Lower leg skin (tissue), 4 donors: ENCODE measurements around the gene COL21A1. TPM values are rescaled to one million over a fixed set of nuclear protein-coding genes. Genes with fewer than 3 reads are reported as not detected.

Source experiments
- DNase-seq, 2 donors: peaks; one replicate each; pipeline ENCODE4 v3.0.0-alpha.2; 2019; ENCODE audit warnings: low spot score in 2 of 2
- H3K4me3 ChIP-seq: fragments of 200-600 bp; sonication (generic); 2 replicates; pipeline ENCODE4 v1.5.1; 2017; ENCODE audit warnings: mild to moderate bottlenecking, low read depth; ENCODE audit not compliant: poor library complexity, severe bottlenecking
- CTCF ChIP-seq, 3 donors: fragments of 450-650 bp; IDR thresholded peaks; one replicate each; pipeline ENCODE4 v1.5.1; 2016; ENCODE audit warnings: antibody characterized with exemption in 3 of 3, mild to moderate bottlenecking in 3 of 3, moderate library complexity in 2 of 3
- POLR2A ChIP-seq, 2 donors: fragments of 450-650 bp; IDR thresholded peaks; one replicate each; pipeline ENCODE4 v1.6.1; 2016 to 2017; ENCODE audit warnings: antibody characterized with exemption in 2 of 2, mild to moderate bottlenecking in 1 of 2, moderate library complexity in 1 of 2
- WGBS, 2 donors: methylation state at CpG; one replicate each; pipeline ENCODE4 v1.1.5; 2018; 5-methylcytosine and 5-hydroxymethylcytosine counted together
- intact Hi-C: fragments of 100-400 bp; cut with DNase I; formaldehyde crosslinking; loops from one replicate; pipeline ENCODE4 v1.15.0; 2023; ENCODE audit warnings: low total_unique reads
- total RNA-seq, 4 donors: library from RNA; depleted of rRNA; stranded (reverse); fragments of >200 nt; gene quantifications; one replicate each; pipeline ENCODE4 v1.1.0, GENCODE V29; 2016

COL21A1 gene
- 1 to 10 TPM; 1.9 to 8.3 (median 5.4) TPM for total RNA-seq

DNA sequence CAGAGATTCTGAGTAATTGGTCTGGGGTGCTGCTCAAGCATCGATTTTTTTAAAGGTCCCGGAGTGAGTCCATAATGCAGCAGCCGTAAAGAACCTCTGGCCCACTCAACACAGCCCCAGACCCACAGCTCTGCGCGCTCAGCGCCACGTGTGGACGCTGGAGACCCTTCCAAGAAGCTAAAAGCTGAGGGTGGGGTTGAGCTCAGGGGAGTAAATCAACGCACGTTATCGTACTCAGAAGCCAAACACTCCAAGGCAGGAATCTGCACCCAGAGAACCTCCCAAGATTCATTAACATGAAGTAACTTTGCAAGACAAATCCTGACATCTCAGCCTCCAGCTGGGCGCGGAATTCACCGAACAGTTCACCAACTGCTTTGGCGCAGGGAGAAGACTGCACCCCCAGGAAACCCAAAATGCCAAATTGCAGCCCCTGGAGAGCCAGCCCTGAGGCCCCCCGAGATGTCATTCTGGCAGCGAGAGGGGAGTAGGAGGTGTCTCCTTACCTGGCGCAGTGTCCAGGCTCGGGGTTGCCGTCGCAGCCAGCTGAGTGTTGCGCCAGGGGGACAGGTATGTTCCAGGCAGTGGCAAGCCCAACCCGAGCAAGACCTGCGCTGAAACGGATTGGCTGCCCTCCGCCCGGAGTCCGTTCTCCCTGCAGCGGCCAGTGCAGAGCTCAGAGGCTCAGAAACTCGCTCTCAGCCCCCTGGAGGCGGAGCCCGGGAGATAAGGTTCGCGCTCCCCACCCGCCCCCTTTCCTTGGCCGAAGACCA is at the start of gene COL21A1:
COL21A1 (minus strand) TSS at position 700 of the 773 bp plus-strand sequence. CDS start 64,962 bp downstream, outside the sequence.
- no peak for TF ChIP-seq POLR2A (IDR thresholded peaks at IDR 0.05)
- no peak for TF ChIP-seq CTCF (IDR thresholded peaks at IDR 0.05)
- peak; percentile 25 to 86 for DNase-seq
- H3K4me3 ChIP-seq, result peak within 1 kb of the TSS; percentile 28
- intact Hi-C loops, result no loop called here
- WGBS, 2 donors, result 6 to 7% methylated on average over 32 to 34 of the region's 36 CpGs

DNA sequence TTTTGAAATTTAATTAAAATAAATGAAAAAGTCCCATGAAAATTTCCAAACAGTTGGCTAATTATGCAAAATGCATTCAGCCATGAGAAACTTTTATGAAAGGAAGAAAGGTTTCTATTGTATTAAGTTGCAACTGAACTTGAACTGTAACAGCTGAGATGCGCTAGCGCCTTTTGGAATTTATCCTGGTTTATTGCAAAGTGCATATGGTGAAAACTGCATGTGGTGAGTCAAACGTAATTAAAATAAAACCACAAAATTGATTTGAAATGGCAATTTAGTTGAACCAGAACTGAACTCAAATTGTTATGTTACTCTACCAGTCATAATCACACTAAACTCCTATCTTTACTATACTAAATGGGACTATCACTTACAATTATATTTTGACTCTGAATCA is 46.4 kb upstream of the COL21A1 start:
- 59 to 76% methylated on average over 3 of the region's 3 CpGs for WGBS, 2 donors
- intact Hi-C loops, result loop anchor here (5.0 kb wide), 1 partner anchor 311 kb away; no protein-coding TSS in a partner anchor
- DNase-seq, result no peak
- TF ChIP-seq CTCF (IDR thresholded peaks at IDR 0.05), result no peak
- TF ChIP-seq POLR2A (IDR thresholded peaks at IDR 0.05), result no peak
- no peak overlapping the region for H3K4me3 ChIP-seq

DNA sequence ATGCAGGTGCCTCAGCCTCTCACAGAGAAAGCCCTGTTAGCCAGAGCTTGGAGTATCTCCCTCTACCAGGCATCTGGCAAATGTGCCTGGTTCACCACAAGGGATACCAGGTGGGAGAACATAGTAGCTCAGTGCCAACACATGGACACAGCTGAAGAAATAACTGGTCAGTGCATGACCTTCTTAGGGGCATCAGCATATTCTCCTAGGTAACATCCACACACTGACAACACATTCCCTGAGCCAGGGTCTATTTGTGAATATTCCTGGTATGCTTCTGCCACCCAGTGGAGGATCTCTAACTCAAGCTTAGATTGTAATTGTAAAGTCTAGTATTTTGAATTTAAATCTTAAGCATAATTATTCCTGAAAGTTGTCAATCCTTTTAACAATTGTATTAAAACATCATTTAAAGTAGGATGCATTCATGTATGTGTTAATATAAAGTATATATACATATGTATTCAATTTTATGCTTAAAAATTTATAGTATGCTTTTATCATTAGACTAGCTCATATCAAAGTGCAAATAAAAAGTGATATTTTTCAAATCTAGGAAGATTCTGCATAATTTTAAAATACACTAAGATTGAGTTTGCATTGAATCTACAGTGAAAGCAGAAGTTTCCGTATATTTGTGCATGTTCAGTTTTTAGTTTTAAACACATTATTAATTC is 45.3 kb upstream of the COL21A1 start:
- TF ChIP-seq CTCF (IDR thresholded peaks at IDR 0.05) (peak in 1 of 3 donors; percentile 39), POLR2A (IDR thresholded peaks at IDR 0.05) (no peak)
- intact Hi-C loops, result loop anchor here (5.0 kb wide), 1 partner anchor 310 kb away; no protein-coding TSS in a partner anchor
- no peak overlapping the region for H3K4me3 ChIP-seq
- WGBS, 2 donors, result 71 to 72% methylated on average over 1 of the region's 1 CpG
- no peak for DNase-seq

DNA sequence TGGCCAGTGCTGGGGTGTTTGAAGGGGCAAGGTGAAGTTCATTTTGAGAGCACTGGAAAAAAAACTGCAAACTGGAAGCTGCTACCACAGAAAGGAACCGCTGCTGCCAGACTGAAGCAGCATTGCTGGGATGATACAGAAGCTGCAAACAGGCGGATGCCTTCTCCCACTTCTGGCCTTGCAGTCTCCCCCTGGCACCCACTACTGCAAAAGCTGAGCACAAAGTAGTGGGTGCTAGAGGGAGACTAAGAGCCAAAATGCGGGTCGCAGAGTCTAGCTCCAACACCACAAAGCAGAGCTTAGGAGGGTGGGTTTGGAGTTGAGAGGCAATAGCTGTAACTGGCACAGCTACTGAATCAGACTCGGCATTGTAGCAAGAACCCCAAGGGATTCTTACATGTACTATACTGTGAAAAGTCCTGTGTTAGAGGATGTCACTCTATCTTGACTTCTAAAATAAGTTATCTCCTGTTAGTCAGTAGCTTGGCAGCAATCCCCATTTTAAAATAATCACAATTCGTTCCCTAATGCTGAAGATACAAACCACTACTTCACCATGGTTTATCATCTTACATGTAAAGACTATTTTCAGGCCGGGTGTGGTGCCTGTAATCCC is 44.0 kb upstream of the COL21A1 start:
- DNase-seq, result no peak
- no peak overlapping the region for H3K4me3 ChIP-seq
- WGBS, 2 donors, result 66 to 67% methylated on average over 7 of the region's 7 CpGs
- intact Hi-C loops, result loop anchor here (5.0 kb wide), 1 partner anchor 309 kb away; no protein-coding TSS in a partner anchor
- TF ChIP-seq POLR2A (IDR thresholded peaks at IDR 0.05), result no peak
- no peak for TF ChIP-seq CTCF (IDR thresholded peaks at IDR 0.05)

- 85 to 91% methylated on average over 6 of the region's 6 CpGs for WGBS, 2 donors
Observed at GRCh38 chr6:56289721-56290120, 42.3 kb upstream of the COL21A1 start.

More at GRCh38 chr6:56289721-56290120, 42.3 kb upstream of the COL21A1 start:
- DNase-seq, result no peak
- intact Hi-C loops, result loop anchor here (5.0 kb wide), 1 partner anchor 307 kb away; no protein-coding TSS in a partner anchor
- TF ChIP-seq CTCF (IDR thresholded peaks at IDR 0.05), result no peak
- no peak for TF ChIP-seq POLR2A (IDR thresholded peaks at IDR 0.05)
- H3K4me3 ChIP-seq, result no peak overlapping the region
